Measurements from ENCODE around the gene PIGN.

DNA sequence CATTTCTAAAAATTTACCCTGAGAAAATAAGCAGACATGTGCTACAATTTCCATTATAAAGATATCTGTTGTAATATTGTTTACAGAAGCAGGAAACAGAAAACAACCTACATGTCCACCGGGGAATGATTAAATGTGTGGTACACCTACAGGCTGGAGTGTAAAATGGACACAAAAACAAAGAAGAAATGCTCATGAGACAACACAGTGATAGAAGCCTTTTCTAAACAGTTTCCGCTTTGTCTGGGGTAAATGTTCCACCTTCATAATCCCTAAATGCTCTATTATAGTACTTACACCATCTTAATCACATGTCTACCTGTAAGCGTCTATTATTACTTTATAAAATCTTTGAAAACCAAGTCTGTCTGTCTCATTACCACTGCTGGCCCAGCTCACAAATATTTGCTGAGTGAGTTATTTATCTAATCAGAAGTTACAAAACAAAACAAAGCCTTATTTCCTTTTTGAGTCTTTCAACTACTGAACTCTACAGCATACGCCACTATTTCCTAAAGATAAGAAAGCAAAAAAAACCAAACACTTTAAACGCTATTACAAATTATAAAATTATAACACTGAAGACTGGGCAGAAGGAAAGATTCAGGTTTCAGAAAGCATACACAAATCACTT is 95.3 kb downstream of the PIGN start:
- TF ChIP-seq POLR2A (IDR thresholded peaks at IDR 0.05; ENCODE audit: low read depth, low read length) (no peak), POLR2AphosphoS5 (IDR thresholded peaks at IDR 0.05; ENCODE audit: low read depth, low read length) (no peak), SPI1 (IDR thresholded peaks at IDR 0.05; ENCODE audit: low read depth, low read length) (no peak), POU2F2 (IDR thresholded peaks at IDR 0.05; ENCODE audit: low read depth, low read length) (no peak), PAX5 (IDR thresholded peaks at IDR 0.05; ENCODE audit: insufficient read depth, low read length, severe bottlenecking) (no peak), TAF1 (IDR thresholded peaks at IDR 0.05; ENCODE audit: low read depth, low read length) (no peak)
